ENCODE results near the gene NXPH1.

DNA sequence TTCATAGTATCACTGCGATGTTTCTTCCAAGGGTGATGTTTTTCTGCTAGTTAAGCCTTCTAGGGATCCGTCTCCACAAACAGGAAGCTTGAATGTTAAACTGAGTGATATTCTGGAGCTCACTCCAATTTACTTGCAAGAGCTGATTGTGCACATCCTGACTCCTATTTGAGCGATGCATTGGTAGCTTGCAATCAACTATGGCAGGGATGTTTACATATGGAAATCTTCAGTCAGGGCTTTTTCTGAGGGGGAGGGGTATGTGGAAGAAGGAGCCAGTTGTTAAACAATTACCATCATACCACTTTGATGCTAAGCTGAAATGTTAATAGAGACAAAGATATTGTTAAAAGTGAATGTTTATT, 43.2 kb upstream of the NXPH1 start:
- TF ChIP-seq, protein P1, sequence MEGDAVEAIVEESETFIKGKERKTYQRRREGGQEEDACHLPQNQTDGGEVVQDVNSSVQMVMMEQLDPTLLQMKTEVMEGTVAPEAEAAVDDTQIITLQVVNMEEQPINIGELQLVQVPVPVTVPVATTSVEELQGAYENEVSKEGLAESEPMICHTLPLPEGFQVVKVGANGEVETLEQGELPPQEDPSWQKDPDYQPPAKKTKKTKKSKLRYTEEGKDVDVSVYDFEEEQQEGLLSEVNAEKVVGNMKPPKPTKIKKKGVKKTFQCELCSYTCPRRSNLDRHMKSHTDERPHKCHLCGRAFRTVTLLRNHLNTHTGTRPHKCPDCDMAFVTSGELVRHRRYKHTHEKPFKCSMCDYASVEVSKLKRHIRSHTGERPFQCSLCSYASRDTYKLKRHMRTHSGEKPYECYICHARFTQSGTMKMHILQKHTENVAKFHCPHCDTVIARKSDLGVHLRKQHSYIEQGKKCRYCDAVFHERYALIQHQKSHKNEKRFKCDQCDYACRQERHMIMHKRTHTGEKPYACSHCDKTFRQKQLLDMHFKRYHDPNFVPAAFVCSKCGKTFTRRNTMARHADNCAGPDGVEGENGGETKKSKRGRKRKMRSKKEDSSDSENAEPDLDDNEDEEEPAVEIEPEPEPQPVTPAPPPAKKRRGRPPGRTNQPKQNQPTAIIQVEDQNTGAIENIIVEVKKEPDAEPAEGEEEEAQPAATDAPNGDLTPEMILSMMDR (IDR thresholded peaks at IDR 0.05; ENCODE audit: low read depth, low read length) = no peak
- TF ChIP-seq EZH2phosphoT487 (IDR thresholded peaks at IDR 0.05; ENCODE audit: low read depth) = no peak

Data from OCI-LY3 (cell line).